HG03064 (cell line): ENCODE results near the gene CENPX.

Source experiments
- ATAC-seq: cut with Tn5 transposase; IDR thresholded peaks from one replicate; pipeline ENCODE4 v1.9.1; 2021; ENCODE audit warnings: low read depth; ENCODE audit not compliant: unreplicated experiment

CENPX gene

DNA sequence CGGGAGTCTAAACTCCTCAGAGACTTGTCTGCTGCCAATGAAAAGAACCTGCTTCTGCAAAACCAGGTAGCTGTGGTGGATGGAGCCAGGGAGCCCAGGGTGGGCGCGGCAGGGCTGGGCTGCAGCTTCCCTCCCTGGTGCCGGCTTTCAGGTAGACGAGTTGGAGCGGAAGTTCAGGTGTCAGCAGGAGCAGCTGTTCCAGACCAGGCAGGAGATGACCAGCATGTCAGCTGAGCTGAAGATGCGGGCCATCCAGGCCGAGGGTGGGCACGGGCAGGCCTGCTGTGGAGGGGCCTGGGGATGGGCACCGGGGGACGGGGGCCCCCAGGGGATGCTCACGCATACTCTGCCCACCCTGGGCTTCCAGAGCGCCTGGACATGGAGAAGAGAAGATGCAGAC, 5.6 kb upstream of the CENPX start:
- ATAC-seq = no peak

DNA sequence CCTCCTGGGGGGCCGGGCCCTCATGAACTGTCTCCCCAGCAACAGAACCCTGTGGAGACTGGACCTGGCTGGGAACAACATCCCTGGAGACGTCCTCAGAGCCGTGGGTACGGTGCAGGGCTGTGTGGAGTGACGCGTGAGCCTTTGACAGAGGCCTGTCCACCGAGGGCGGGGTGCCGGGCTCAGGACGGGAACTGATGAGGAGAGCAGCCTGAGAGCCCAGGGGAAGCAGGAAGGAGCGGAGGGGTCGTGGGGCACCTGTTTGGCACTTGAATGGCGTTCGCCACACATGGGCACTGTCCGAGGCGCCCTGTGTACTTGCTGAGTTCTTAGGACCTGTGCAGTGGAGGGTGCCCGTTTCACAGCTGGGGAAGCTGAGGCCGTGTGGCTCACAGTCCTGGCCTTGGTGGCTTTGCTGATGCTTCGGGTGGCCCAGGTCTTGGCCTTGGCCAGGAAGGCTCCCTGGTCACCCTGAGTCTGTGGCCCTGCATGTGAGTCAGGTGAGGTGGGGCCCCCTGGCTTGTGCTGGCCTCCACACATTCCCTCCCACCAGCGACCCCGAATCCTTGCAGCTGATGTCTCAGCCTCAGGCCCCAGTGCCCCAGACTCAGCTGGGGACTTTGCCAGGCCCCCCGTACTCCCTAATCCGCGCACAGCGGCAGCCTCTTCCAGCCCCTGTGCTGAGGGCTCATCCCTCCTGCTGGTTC, 2.9 kb upstream of the CENPX start:
- no peak for ATAC-seq

DNA sequence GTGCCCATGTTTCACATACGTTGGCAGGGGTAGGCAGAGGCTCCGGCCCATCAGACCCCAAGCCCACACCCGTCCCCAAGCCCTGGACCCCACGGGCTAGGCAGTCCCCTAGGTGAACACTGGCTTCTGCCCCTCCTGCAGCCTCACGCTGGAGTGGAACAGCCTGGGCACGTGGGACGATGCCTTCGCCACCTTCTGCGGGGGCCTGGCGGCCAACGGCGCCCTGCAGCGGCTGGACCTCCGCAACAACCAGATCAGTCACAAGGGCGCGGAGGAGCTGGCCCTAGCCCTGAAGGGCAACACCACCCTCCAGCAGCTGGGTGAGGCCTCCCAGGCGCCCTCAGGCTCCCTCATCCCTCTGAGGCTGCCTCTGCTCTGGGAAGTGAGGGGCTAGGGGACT, 2.2 kb upstream of the CENPX start:
- no peak for ATAC-seq

DNA sequence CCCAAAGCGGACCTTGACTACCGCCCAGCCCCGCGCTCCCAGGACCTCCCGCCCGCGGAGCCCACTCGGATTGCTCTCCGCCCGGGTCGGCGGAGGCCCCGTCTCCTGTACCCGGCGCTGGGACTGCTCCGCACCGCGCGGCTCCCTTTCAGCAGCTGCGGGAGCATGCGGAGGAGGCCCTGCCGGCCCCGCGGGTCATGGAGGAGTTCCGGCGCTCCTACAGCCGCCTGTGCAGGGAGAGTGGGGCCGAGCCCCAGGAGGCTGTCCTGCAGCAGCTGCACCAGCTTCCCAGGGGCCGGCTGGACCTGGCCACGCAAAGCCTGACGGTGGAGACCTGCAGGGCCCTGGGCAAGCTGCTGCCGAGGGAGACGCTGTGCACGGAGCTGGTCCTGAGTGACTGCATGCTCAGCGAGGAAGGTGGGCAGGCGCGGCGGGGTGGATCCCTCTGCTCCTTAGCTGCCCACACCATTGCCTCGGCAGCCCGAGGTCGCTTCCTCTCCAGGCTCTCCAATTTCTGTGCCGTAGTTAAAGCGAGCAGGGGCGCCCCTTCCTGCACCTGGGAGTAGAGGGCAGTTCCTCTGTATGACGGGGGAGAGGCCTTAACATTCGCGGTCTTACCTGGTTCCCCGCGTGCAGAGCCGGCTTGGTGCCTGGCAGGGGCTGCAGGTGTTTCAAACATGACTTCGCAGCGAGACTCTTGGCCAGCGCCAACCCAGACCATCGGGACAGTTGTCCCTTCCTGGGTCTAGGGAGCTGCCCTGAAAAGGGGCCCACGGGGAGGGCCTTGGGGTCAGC, 966 bp upstream of the CENPX start:
- ATAC-seq = peak; percentile 19

DNA sequence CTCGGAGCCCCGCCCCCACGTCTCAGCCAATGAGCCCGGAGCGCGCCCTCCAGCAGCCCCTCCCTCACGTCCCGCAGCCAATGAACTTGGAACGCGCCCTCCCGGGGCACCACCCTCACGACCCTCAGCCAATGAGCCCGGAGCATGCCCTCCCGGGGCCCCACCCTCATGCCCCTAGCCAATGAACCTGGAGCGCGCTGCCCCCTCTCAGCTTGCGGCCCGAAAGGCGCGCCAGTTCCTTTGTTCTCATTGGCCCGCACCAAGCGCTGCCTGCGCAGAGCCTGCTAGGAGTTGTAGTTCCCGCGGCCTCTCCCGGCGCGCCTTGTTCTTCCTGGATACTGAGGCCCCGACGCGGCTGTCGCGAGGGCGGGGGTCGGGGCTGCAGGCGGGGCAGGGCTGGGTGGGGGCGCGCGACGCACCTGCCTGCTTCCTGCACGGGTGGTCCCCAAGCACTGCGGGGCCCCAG, 336 bp upstream of the CENPX start, which contains the start of gene LRRC45:
TSS of gene LRRC45 (plus strand) at position 325 of the 466 bp plus-strand sequence. CDS start 339 bp downstream, outside the sequence.
- peak; percentile 68 for ATAC-seq

DNA sequence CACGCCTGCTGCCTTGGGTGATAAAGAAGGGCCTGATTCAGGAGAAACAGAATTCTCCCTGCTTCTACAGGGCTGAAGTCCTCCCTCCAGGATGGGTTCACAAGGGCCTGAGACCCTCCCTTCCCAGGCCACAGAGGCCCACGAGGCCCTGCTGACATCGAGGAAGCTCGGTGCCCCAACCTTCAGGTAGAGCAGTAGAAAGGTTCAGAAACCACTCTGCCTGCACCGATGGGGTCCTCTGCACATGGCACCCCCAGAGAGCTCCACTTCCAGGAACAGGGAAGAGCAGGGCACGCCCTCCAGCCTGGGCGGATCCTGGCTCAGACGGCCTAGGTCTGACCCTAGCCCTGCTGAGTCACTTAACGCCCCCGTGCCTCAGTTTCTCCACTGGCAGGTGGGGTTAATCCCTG, 773 bp downstream of the CENPX start:
- ATAC-seq = no peak

DNA sequence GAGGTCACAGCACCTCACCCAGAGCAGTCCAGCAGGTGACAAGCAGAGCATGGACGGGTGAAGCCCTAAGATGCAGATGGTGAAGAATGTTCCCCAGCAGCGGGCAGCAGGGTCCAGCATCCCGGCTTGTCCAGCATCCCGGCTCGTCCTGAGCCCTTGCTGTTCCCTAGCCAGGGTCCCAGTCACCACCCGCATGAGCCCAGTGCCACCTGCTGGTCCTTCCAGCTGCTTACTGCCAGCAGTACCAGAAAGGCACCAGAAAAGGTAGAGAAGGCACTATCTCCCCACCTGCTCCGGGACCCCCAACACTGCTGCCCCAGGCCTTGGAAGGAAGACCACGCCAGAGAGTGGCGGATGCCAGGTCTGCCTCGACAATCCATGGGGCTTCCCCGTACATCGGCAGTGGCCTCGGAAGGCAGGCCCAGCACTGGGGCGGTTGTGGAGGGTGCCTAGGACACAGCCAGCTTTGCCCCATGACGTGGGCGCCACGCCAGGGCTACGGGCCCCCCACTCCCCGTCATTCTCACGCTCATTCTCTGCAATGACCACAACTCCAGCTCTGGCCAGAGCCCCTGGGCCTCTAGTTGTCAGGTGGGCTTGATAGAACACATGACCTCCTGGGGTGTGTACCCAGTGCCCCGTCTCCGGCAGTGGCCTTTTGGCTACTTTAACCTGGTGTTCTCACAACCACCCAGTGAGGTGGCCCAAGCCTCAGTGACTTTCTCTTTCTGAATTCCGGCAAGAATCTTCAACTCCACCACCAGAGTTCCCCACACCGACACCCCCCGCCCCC, 1.4 kb downstream of the CENPX start:
- no peak for ATAC-seq

DNA sequence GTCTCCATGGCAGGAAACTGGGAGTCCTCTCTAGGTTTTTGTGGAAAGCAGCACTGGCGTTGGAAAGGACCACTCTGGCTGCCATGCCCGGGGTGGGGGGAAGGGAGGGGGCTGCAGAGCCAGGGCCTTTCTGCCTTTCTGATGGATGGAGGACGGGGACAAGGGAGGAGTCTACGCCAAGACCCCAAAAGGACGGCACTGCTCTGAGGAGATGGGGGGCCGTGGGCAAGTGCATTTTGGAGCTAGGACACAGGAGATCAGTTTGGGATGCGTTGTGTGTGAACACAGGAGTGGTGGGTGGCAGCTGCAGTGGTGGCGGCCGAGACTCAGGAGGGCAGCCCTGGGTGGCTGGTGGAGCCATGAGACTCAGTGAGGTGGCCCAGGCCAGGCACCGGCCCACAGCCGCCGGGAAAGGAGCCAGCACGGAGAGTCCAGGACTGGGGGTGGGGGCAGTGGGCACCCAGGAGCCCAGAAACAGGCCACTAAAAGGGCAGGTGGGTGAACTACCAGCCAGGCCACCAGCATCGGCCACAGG, 2.0 kb downstream of the CENPX start:
- no peak for ATAC-seq

DNA sequence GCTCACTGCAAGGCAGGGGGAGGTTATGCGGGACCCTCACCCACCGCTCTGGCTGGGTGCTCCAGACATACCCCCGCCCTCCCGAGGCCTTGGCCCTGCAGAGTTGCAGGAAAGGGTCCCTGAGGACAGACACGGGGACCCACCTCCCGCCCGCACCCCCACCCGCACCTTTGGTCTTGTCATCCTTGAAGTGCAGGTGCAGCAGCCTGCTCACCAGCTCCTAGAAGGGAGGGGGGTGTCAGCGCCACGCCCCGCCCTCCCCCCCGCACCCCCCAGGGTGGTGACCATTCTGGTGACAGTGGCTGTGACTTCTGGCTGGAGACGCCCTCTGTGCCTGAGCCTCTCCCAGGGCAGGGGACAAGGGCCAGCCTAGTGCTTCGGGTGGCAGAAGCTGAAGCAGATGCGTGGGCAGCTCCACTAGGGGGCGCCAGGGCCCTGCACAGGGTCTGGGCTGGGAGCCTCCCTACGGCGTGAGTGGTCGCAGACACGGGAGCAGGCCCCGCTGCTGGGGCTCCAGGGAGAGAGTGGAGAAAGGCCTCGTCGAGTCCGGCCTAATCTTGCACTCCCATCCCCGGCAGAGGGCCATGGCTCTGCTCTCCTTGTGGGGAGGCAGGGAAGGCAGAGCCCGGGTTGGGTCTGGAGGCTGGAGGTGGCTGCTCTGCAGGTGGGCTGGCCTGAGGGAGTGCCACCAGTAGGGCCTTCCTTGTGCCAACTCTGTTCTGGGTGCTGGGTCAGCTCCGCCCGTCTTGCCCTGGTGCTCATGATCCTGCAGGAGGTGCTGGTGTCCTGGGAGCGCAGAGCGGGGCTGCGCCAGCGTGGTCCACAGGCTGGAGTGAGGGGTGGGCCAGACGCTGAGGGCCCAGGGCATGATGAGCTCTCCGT, 2.7 kb downstream of the CENPX start:
- ATAC-seq = no peak

DNA sequence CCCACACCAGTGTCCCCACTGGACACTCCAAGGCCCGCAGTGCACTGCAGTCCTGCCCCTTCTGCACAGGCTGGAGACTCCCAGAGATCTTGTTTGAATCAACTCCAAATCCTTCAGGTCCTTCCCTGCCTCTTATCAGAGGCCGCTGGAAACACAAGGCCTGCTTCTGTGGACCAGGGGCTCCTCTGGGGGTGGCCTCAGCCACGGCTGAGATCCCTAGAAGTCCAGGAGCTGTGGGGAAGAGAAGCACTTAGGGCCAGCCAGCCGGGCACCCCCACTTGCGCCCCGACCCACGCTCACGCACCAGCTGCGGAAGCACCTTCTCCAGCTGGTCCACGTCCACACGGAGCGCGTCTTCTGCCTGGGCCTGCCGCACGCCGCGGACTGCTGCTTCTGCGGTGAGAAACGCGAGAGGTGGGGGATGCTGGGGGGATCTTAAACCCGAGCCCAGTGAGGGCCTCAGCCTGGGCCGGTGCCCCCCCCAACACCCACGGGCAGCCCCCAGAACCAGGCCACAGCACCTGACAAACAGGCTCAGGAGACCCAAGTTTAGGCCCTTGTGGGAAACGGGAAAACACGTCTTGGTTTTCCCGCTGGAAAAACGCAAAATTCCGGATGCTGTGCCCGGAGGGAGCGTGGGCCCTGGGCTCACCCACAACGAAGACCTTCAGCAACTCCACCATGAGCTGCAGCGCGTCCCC, 3.5 kb downstream of the CENPX start:
- no peak for ATAC-seq

DNA sequence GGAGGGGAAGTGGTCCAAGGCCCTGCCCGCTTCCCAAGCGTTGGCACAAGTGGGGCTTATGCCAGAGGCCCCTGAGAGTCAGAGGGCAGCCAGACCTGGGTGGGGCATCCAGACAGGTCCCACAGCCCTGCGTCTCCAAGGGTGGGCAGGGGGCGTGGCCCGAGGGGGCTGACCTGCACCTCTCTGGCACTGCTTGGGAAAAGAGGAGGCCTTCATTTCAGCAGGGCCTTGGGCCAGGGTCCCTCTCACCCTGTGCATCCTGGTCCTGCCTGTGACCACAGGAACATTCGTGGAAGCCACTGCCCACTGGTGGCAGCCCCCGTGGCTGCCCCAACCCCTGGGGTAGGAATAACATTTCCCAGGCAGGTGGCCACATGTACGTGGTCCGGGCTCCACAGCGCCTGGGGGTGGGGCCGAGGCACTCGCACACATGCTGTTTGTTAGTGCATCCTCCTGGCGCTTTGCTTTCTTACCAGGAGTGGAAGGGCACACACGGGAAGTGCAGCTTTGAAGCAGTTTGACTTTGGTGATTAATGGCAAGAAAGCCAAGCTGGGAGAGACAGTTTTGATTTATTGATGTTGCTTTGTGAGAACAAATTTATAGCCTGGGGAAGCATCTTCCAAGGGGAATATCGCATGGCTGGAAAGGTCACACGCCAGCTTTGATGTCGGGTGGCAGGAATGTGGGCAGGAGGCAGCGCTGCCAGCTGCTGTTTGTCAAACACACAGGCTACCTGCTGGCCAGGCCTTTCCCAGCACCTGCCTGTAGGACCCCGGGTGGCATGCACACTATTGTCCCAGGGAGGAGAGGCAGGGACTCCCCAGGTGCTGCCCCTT, 4.3 kb downstream of the CENPX start:
- no peak for ATAC-seq

DNA sequence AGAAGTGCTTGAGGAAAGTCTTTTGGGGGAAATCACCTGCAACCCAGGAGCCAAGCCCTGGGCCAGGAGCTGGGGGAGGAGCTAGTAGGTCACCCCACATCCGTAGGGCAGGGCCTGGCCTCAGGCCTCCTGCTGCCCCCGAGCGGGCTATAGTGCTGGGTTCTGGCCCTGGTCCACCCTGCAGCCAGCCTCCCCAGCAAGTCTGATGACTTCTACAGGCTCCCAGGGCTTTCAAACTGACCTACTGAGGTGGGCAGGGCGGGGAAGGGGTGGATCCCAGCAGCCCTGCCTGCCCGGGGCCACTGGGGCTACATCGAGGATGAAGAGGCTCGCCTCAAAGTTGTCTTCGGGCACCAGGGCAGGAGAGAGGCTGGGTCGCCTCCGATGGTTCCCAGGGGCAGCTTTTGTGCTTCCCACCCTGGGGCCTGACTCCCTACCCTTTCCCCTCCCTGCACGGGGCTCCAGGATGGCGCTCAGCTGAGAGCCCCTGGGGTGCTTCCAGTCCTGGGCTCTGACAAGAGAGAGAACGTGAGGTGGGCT, 5.0 kb downstream of the CENPX start:
- ATAC-seq = no peak

DNA sequence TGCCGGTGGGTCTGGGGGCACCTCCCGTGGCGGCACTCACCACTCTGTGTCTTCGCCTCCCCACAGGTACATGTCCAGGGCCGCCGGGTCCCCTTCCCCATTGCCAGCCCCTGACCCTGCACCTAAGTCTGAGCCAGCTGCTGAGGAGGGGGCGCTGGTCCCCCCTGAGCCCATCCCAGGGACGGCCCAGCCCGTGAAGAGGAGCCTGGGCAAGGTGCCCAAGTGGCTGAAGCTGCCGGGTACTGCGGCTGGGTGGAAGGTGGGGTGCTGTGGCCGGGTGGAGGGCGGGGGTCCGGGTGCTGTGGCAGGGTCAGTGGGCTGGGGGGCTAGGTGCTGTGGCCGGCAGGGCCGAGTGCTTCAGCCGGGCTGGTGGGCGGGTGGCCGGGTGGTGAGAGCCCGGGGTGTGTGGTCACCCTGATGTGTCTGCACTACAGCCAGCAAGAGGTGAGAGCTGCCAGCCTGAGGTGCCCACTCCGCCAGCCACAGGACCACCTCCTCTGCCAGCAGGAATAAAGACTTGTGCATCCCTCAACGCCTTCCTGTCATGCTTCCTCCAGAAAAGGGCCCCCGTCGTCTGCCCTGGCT, 5.7 kb downstream of the CENPX start:
- no peak for ATAC-seq

DNA sequence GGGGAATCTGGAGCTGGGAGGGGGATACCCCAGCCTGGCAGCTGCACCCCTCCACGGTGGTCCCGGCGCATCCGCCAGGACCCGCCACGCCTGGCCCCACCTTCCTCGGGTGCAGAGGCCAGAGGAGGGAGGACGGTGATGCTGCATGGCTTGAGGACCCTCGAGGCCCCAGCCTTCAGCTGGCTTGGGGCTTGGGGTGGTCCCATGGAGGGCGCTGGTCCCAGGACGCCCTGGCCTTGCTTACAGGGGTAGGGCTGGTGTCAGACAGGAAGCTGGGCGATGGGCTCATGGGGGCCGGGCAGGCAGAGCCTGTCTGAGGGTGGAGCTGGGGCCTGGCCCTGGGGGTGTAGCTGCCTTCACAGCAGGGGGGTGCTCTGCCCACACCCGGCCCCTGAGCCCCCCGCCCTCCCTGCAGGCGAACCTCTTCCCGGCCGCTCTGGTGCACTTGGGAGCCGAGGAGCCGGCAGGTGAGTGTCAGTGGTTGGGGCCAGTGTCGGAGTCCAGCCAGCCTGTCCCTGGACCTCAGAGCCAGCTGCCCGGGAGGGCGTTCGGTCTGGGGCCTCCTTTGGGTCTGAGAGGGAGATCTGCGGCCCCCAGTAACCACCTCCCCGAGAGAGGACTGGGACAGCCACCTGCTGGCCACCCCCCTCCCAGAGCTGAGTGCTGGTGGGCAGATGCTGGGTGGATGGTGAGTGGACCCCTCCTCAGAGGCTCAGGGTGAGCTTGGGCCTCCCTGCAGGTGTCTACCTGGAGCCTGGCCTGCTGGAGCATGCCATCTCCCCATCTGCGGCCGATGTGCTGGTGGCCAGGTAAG, 6.4 kb downstream of the CENPX start:
- ATAC-seq = no peak

DNA sequence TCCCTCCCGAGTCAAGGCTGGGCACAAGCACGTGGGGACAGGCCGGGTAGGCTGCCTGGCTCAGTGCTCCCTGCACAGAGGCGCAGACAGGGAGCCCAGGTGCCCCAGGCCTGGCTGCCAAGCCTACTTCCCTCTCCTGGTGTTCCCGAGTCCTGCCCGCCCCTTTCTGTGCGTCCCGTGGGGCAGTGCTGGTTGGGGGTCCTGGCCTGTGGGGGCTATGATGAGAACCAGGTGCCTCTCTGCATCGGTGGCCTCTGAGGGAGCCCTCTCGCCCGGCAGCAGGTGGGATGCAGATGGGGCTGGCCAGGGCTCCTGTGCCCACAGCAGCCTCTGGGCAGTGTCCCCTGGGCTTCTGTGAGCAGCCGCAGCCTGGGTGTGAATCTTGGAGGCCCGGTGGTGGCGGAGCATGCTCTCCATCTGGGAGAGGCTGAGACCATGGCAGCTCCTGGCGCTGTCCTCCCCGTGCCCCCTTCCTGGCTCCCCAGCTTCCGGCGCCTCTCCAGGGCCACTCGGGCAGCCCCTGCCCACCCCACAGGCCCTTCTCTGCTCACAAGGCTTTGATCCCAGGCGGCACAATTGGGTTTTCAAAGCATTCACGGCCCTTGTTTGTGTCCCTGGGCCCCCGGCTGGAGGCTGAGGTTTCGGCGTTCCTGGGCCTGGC, 7.2 kb downstream of the CENPX start:
- no peak for ATAC-seq

DNA sequence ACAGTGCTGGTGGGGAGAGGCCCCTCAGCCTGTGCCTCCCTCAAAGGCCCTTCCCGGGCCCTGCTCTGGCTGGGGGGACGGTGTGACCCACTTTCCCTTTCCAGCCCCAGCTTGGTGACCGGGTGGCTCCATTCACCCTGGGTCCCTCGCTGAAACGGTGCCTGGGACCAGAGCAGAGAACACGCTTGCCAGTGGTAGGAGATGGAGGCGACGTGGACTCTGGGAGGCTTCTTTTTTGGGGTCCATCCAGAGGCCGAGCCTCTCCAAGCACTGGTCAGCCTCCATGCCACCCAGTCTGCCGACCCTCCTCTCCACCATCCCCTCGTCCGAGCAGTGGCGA, 7.7 kb downstream of the CENPX start:
- no peak for ATAC-seq

DNA sequence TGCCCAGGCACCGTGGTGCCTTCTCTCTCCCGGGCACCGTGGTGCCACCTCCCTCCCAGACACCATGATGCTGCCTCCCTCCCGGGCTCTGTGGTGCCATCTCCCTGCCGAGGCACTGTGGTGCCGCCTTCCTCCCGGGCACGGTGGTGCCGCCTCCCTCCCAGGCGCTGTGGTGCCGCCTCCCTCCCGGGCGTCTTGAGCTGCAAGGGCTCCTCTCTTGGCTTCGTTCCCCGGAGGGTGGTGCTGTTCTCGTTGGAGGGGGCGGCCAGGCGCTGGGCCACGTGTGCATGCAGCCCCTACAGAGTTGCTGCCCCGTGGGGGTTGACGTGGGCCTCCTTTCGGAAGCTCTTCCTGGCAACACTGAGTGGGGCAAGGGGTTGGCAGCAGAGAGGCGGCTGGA, 8.2 kb downstream of the CENPX start:
- no peak for ATAC-seq
